T-helper 1 cell treated with Interleukin-12 subunit alpha and Interleukin-12 subunit beta and Interleukin-4 antibody, amounts not matched to agents 30 ng/mL and 1 ng/mL, for 36 hours (primary cell): ENCODE results near the gene CORO7. TPM values are rescaled to one million over a fixed set of nuclear protein-coding genes. Genes with fewer than 3 reads are reported as not detected.
"Not testable (repeated sequence)": the region's sequence is repeated elsewhere in the genome, so short reads cannot be mapped to it uniquely, and the experiment has no call there.

Experiments
- intact Hi-C: fragments of 100-400 bp; cut with micrococcal nuclease; formaldehyde crosslinking; loops from one replicate; pipeline ENCODE4 v1.15.1; 2024
- total RNA-seq: library from RNA; stranded (reverse); gene quantifications from 2 replicates; pipeline ENCODE4 v1.2.3, GENCODE V29; 2022

CORO7 gene
- total RNA-seq, 1 donor from 2014 or later = 170 TPM

DNA sequence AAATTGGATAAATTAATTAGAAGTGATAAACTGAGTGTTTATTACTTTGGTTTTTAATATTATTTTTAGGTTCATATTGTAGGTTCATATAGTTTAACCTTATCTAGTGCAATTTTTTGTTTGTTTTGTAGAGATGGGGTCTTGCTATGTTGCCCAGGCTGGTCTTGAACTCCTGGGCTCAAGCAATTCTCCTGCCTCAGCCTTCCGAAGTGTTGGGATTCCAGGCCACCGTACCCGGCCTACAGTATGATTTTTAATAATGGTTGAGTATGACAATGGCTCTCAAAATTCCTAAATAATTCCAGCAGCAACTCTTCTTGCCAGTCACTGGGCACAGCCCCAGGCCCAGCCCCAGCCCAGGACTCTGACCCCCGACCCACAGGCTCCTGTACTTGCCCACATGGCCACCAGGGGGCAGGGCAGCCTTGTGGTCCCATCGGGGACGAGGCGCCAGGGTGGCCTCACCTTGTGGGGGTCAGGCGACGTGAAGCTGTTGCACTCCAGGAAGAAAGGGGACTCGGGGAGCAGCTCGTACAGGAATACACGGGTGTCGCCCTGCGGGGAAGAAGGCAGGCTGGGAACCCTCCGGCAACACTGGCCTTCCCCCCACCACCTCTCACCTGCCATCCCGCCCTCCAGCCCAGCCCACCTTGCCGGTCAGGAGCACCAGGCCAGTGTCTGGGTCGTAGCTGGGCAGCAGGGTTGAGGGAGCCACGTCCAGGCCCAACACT is 57.4 kb downstream of the CORO7 start:
- intact Hi-C loops = loop anchor here (10.0 kb wide), 1 partner anchor 736 kb away; the partner anchor contains the start of gene EEF2KMT

DNA sequence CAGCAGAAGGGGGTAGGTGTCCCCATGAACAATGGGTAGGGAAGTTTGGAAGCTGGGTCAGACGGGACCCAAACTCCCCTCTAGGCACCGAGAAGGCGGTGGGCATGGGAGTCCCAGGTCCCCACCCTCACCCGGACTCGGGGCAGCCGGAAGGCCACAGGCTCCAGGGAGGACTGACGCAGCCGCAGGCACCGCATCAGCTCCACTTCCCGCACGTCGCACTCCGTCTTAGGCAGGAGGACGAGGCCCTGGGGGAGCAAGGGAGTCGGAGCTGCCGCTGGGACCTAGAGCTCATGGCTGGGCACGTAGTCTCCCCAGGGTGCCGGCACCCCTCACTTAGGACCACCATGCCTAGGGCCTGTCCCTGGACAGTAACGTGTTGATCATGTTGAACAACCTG is 58.2 kb downstream of the CORO7 start:
- intact Hi-C loops = loop anchor here (10.0 kb wide), 1 partner anchor 737 kb away; the partner anchor contains the start of gene EEF2KMT

DNA sequence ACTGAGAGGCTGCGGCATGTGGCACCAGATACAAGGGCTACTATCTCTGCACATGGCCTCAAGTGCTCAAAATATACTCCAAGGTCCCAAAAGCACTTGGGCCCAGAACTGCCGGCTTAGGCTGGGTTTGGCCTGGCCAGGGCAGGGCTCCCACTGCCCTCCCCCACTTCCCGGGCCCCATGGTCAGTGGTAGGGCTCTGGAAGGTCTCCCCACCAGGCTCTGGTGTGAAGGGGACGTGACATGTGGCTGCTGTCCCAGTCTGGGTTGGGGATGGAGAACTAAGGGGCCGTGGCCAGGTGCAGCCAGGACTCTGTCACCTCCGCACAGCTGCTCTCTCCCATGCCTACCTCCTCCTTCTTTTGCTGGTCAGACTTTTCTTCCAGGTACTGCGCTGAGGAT is 59.6 kb downstream of the CORO7 start:
- intact Hi-C loops = loop anchor here (10.0 kb wide), 1 partner anchor 738 kb away; the partner anchor contains the start of gene EEF2KMT

DNA sequence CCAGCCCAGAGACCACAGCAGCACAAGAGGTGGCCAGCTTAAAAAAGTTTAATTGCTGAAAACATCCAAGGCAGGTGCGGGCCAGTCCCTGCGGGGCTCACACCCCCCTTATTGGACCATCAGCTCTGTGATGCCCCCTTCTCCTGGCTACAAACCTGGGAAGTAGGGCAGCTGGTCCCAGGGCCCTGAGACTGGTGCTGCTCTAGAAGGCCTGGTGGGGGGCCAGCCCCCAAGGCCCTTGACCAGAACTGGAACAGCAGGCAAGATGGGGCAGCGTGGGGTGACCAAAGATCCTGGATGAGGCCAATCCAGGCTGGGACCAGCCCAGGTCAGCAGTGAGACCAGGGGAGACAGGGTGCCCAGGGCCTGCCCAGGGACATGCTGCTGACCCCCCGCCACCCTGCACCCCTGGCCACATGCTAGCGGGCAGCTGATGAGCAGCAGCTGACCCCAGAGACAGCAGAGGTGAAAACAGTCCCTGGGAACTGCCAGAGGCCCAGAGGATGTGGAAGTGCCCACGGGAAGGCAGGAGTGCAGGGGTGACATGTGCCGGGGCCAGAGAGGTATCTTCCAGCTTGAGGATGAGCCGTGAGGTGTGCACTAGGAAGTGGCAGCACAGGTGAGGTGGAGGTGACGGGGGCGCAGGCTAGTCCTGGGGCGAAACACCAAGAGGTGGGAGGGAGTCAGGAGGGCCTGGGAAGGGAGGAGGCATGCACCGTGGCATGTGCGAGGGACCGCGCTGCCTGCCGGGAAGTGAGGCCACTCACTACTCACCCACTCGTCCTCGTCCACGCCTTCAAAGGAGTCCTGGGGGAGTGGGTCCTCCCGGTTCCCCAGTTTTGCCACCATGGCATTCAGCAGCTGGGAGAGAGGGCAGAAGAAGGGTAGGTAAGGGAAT is 61.6 kb downstream of the CORO7 start:
- intact Hi-C loops = loop anchor here (5.0 to 10.0 kb wide), 3 partner anchors 378 to 740 kb away; partner anchors contain the start of genes ANKS3, DNAAF8, EEF2KMT and GLYR1

DNA sequence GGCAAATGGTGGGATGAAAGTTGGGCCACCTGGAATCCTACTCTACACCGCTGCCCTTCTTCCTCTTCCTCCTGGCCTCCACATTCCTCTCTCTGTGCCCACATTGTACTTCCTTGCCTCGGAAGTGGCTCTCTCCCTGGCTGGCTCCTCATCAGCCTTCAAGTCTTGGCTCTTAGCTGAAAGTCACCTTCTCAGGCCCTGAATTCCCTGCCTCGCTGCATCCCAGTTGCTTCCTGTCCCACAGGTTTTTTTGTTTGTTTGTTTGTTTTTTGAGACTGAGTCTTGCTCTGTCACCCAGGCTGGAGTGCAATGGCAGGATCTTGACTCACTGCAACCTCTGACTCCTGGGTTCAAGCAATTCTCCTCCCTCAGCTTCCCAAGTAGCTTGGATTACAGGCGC is 62.7 kb downstream of the CORO7 start:
- intact Hi-C loops = loop anchor here (5.0 to 10.0 kb wide), 3 partner anchors 379 to 741 kb away; partner anchors contain the start of genes ANKS3, DNAAF8, EEF2KMT and GLYR1

DNA sequence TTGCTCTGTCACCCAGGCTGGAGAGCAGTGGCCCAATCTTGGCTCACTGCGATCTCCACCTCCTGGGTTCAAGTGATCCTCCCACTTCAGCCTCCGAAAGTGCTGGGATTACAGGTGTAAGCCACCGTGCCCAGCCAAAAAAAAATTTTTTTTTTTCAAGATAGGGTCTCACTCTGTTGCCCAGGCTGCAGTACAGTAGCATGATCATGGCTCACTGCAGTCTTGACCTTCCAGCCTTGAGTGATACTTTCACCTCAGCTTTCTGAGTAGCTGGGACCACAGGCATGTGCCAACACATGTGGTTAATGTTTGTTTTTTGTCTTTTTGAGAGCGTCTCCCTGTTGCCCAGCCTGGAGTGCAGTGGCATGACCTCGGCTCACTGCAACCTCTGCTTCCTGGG is 63.6 kb downstream of the CORO7 start:
- intact Hi-C loops = loop anchor here (5.0 to 10.0 kb wide), 3 partner anchors 379 to 742 kb away; partner anchors contain the start of genes ANKS3, DNAAF8, EEF2KMT and GLYR1

DNA sequence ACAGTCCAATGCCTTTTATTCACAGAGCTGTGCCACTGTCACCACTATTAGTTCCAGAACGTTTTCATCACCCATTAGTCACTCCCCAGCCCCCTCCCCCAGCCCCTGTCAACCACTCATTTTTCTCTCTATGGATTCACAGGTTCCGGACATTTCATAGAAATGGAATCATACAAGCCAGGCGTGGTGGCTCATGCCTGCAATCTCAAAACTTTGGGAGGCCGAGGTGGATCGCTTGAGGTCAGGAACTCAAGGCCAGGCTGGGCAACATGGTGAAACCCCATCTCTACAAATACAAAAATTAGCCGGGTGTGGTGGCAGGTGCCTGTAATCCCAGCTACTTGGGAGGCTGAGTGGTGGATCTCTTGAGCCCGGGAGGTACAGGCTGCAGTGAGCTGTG is 64.5 kb downstream of the CORO7 start:
- intact Hi-C loops = loop anchor here (1.0 to 10.0 kb wide), 15 partner anchors 19 to 743 kb away; partner anchors contain the start of genes ADCY9, ANKS3, CDIP1 and DNAAF8

DNA sequence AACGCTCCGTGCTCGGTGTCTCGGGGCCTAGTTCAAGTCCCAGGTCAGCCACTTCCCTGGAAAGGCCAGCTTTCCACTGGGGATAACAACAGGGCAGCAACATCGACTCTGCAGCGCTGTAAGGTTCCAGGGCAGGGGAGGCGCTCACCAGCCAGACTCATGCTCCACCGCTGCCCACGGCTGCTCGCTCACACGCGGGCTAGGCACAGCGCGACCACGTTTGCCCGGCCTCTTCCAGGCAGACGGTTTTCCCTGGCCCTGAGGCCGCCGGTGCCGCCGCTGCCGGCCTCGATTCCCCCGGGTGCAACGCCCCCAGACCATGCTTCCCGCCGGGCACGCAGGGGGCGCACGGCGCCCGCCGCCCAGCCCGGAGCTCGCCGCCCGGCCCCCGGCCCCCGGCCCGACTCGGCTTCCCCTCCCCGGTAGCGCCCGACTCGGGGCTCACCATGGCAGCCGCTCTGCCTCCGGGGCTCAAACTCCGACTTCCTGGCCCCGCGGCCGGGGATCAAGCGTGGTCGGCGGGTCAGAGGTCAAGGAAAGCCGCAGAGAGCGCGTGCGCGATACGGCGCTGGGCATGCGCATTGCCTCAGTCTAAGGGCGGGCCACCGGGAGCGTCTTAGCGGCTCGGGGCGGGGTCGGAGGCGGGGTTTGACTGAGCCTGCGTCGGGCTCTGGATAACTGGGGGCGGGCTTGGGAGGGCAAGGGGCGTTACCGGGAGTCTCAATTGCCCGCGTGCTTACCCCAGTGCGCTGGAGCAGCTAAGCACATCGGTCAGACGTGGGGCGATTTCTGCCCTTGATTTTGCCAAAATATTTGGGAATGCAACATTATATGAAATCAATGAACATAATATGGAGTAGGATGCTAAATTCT is 65.4 kb downstream of the CORO7 start, which contains the start of gene PAM16:
Gene PAM16, minus strand, starts transcription at position 535 of the 873 bp plus-strand sequence. Its CDS starts 87 bp downstream, at position 448.
- intact Hi-C loops = loop anchor here (1.0 to 10.0 kb wide), 15 partner anchors 20 to 744 kb away; partner anchors contain the start of genes ADCY9, ANKS3, CDIP1 and DNAAF8

DNA sequence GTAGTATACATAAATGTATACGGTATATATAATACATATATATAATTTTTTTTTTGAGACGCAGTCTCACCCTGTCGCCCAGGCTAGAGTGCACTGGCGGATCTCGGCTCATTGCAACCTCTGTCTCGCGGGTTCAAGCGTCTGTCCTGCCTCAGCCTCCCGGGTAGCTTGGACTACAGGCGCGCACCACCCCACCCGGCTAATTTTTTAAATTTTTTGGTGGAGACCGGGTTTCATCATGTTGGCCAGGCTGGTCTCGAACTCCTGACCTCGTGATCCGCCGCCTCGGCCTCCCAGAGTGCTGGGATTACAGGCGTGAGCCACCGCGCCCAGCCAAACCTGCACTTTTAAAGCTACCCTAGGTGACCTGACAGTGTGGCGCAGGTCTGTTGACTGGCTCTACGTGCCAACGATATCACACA is 66.0 kb downstream of the CORO7 start:
- intact Hi-C loops = loop anchor here (2.0 to 10.0 kb wide), 6 partner anchors 74 to 744 kb away; partner anchors contain the start of genes ANKS3, CDIP1, DNAAF8 and DNAJA3

DNA sequence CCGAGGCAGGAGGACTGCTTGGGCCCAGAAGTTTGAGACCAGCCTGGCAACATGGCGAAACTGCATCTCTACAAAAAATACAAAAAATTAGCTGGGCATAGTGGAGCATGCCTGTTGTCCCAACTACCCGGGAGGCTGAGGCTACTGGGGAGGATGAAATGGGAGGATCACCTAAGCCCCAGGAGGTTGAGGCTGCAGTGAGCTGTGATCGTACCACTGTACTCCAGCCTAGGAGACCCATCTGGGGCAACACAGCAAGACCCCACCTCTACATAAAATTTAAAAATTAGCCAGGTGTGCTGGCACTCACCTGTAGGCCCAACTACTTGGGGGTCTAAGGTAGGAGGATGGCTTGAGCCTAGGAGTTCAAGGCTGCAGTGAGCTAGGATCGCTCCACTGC is 67.1 kb downstream of the CORO7 start:
- intact Hi-C loops = no loop called here

DNA sequence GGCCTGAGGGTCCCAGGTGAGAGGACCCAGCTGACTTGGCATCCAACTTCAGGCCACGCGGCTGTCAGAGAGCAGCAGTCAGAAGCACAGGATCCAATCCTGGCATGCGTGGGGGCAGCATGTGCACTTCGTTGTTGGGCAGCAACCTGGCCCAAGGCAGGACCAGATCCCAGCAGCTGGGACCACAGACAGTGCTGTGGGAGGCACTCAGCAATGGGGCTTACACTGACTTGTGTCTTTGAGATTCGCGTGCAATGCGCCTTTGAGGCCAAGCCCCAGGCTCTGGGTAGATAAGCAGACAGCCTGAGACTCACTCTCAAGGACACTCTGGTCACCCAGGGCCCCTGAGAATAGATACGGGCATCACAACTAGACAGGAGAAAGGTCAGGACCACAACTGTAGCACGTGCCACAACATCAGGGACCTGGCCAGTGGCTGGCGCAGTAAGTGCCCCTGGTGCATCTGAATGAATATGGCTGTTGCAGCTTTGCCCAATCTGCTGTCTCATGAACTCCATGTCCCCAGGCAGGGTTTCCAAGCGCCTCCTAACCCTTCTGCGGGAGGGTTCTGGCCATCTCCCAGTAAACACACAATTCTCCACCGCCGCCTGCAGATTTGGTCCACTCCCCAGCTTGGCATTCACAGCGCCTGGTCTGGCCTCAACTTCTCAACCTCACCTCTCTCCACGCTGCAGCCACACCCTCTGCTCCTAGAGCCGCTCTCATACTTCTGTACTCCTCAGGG is 68.5 kb downstream of the CORO7 start:
- intact Hi-C loops = no loop called here

DNA sequence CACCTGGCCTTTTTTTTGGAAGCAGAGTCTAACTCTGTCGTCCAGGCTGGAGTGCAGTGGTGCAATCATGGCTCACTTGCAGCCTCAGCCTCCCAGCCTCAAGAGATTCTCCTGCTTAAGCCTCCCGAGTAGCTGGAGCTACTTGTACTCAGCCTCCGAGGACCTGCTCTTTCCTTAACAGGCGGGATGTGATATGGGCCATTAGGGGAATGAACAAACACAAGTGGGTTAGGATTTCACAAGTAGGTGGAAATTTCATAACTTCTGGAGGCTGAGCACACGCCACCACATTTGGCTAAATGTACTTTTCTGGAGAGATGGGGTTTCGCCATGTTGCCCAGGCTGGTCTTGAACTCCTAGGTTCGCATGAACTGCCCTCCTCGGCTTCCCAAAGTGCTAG is 69.4 kb downstream of the CORO7 start:
- intact Hi-C loops = no loop called here

DNA sequence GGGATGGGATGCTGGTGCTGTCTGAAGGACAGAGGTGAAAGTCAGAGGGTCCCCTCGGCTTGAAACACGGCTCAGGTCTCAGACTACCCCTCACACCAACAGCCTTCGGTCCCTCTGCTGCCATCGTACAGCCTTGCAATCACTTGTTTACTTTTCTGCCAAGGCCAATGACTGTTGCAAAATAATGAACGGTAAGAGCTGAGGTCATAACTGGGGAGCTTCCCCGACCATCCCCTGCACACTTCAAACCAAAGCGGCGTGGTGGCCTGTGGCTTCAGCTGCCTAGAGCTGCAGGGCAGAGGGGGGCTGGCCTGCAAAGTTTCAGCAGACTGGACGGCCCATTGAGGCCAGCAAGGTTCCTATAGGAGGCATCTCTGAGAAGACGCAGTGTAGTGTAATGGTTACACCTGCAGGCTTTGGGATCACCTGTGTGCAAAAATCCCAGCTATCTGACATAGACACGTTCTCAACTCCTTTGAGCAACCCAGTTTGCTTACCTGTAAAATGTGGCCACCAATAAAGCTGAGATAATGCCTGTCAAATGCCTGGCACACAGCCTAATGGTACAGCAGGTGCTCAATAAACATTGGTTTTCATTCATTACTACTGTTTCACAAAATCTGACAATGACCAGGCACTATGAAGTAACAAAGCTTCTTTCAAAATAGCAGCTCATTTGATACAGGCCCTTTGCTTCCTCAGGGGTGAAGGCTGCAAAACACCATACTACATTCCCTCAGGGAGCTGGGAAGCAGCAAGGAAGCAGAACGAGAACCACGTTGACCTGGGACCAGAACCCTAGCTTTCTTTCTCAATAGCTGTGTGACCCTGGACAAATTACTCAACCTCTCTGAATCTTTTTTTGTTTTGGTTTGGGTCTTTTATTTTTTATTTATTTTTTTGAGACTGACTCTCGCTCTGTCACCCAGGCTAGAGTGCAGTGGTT is 70.3 kb downstream of the CORO7 start:
- intact Hi-C loops = no loop called here

DNA sequence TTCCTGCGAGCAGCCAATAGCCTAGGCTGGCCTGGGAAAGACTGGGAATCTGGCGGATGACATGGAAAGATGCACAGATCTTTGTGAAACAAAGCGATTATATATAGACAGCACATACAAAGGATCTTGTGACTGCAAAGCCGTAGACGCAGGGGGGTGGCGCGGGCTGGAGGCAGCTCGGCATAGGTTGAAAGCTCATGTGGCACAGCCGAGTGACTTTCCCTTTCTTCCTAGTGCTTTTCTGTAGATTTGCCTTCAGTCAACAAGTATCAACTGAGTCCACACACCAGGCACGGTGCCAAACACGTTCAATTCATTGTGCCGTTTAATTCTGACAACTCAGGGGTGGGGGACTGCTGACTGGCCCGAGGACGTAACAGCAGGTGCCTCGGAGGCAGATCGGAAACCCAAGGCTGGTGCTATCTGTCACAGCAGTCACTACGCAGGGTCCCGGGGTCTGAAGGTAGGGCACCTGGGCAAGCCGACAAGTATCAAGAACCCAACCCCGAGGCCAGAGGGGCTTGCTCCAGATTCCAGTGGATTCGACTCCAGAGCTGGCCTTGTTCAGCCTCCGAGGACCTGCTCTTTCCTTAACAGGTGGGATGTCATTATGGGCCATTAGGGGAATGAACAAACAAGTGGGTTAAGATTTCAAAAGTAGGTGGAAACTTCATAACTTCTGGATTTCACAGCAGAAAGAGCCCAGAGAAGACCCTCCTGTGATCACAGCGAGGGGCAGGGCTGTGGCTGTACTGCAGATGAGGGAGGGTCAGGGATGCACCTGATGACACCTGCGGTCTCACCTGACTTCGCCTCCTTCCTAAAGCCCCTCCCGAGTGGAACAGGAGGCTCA is 71.2 kb downstream of the CORO7 start:
- intact Hi-C loops = no loop called here

DNA sequence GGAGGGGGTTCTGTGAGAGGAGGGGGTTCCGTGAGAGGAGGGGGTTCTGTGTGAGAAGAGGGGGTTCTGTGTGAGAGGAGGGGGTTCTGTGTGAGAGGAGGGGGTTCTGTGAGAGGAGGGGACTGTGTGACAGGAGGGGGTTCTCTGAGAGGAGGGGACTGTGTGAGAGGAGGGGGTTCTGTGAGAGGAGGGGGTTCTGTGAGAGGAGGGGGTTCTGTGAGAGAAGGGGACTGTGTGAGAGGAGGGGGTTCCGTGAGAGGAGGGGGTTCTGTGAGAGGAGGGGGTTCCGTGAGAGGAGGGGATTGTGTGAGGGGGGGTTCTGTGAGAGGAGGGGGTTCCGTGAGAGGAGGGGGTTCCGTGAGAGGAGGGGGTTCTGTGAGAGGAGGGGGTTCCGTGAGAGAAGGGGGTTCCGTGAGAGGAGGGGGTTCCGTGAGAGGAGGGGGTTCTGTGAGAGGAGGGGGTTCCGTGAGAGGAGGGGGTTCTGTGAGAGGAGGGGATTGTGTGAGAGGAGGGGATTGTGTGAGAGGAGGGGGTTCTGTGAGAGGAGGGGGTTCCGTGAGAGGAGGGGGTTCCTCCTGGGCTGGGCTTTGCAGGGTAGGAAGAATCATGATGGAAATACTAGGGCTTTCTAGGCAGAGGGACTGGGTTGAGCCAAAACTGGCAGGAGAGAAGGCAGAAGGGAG is 72.0 kb downstream of the CORO7 start:
- intact Hi-C loops = not testable (repeated sequence)

DNA sequence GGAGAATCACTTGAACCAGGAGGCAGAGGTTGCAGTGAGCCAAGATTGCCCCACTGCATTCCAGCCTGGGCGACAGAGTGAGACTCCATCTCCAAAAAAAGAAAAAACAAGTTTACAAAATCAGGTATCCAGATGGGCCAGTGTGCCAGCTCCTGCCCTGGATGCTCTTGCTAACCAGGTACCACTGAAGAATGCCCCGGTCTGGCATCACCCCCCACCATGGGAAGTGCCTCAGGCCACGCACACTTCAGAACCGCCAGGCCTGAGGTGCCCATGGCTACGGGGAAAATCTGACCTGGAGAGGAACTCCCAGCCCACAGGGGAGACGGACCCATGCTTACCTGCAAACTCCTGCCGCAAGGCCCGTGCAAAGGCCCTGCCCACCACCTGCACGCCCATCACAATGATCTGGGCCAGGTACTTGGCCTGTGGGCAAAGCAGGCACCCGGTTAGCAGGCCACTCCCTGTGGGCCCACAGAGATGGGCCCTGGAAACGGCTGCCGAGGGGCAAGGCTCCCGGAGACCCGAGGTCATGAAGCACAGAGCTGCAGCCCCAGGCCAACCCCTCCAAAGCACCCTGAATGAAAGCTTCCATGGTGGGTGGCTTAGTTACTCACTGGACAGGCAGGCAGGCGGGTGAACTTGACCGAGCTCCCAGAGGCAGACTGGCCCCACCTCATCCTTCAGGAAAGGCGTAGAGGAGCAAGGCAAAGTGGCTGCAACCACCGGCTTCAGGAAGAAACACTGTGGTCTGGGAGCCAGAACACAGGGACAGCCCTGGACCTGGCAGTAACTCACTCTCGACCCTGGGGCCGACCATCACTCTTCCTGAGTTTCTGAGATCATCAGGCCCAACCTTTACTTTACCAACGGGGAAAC is 73.3 kb downstream of the CORO7 start:
- intact Hi-C loops = no loop called here
